ENCODE data around the gene EXOC4. TPM values are rescaled to one million over a fixed set of nuclear protein-coding genes. Genes with fewer than 3 reads are reported as not detected.

Gene EXOC4
- total RNA-seq, 1 donor from 2014 or later = 84.0 TPM

DNA sequence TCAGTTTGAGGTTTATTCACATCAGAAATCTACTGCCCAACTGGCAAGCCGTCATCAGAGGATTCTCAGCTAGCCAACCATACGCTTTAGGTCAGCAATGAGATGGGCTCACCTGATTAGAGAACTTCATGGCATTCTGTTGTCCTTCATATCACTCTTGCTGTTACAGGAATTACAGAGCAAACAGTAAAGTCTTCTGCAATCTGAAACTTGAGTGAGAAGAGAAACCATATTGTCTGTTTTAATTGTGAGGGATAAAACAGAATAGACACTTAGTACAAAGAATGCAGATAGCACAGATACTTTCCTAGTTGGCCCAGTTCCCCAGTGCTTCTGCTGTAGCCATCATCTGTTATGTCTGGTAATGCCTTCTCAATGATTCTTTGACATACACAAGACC, 366.6 kb downstream of the EXOC4 start:
- H3K36me3 ChIP-seq (ENCODE audit: control insufficient read depth, insufficient read depth, low read length) = no peaks in the 10 kb centered on the region
- no peak overlapping the region for H3K4me3 ChIP-seq (ENCODE audit: low read depth, low read length)
- H3K27me3 ChIP-seq (ENCODE audit: control insufficient read depth, insufficient read depth, low read length) = no peaks in the 10 kb centered on the region
- no peak for FAIRE-seq
- DNase-seq (ENCODE audit: low read depth) = no peak
- TF ChIP-seq, protein P1, sequence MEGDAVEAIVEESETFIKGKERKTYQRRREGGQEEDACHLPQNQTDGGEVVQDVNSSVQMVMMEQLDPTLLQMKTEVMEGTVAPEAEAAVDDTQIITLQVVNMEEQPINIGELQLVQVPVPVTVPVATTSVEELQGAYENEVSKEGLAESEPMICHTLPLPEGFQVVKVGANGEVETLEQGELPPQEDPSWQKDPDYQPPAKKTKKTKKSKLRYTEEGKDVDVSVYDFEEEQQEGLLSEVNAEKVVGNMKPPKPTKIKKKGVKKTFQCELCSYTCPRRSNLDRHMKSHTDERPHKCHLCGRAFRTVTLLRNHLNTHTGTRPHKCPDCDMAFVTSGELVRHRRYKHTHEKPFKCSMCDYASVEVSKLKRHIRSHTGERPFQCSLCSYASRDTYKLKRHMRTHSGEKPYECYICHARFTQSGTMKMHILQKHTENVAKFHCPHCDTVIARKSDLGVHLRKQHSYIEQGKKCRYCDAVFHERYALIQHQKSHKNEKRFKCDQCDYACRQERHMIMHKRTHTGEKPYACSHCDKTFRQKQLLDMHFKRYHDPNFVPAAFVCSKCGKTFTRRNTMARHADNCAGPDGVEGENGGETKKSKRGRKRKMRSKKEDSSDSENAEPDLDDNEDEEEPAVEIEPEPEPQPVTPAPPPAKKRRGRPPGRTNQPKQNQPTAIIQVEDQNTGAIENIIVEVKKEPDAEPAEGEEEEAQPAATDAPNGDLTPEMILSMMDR (IDR thresholded peaks at IDR 0.05; ENCODE audit: insufficient read depth, low read length, severe bottlenecking) = no peak

DNA sequence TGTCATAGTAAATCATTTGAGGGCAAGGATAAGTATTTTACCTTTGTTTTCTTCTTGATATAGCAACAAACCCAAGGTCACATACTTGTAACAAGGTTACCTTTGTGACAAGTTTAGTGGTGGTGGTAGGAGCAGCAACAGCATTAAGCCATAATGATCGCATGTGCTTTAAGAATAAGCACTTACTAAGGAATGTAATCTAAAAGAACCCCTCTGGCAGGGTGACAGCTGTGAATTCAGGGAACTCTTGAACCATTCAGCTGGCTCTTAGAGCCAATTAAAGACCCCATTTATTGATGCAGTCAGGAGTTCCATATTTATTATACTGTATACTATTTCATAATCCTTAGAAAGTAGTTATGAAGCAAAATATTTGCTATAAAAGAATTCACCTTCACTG, 370.8 kb downstream of the EXOC4 start:
- Histone ChIP-seq H3K4me3 (ENCODE audit: low read depth, low read length) (no peak overlapping the region), H3K36me3 (ENCODE audit: control insufficient read depth, insufficient read depth, low read length) (no peaks in the 10 kb centered on the region), H3K27me3 (ENCODE audit: control insufficient read depth, insufficient read depth, low read length) (no peaks in the 10 kb centered on the region)
- TF ChIP-seq, protein P1 (IDR thresholded peaks at IDR 0.05; ENCODE audit: insufficient read depth, low read length, severe bottlenecking) = no peak
- no peak for DNase-seq (ENCODE audit: low read depth)
- FAIRE-seq = no peak

DNA sequence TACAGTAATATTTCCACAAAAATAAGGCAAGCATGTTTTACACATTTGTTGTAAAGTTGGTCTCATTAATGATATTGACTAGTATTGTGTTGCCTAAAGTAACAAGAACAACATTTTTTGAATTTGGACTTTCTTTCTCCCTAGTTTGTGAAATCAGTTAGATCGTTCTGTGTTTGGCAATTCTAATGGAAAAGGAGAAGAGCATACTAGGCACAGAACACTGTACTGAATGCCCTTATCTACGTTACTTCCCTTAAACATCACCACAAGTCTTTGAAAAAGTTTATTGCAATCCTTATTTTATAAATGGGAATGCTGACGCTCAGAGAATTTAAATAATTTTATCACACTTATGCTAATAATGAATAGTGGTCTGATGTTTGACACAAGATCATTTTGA, 372.2 kb downstream of the EXOC4 start:
- FAIRE-seq = no peak
- TF ChIP-seq, protein P1 (IDR thresholded peaks at IDR 0.05; ENCODE audit: insufficient read depth, low read length, severe bottlenecking) = no peak

DNA sequence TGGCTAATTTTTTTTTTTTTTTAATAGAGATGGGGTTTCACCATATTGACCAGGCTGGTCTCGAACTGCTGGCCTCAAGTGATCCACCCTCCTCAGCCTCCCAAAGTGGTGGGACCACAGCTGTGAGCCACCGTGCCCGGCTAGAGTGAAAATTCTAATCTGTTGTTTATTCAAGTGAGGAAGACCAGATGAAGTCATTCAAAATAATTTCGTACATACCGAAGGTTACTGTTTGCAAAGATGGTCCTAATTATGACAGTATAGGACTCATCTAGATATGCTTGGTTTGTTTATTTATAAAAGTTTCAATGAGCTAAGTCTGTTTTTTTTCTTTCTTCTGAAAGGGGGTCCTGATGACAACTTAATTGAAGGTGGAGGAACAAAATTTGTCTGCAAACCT, 376.8 kb downstream of the EXOC4 start:
- Histone ChIP-seq H3K27me3 (ENCODE audit: control insufficient read depth, insufficient read depth, low read length) (no peaks in the 10 kb centered on the region), H3K4me3 (ENCODE audit: low read depth, low read length) (no peak overlapping the region), H3K36me3 (ENCODE audit: control insufficient read depth, insufficient read depth, low read length) (no peaks in the 10 kb centered on the region)
- FAIRE-seq (no peak), DNase-seq (ENCODE audit: low read depth) (no peak)
- TF ChIP-seq, protein P1 (IDR thresholded peaks at IDR 0.05; ENCODE audit: insufficient read depth, low read length, severe bottlenecking) = no peak

More for the DNA sequence above, 372.2 kb downstream of the EXOC4 start:
- no peaks in the 10 kb centered on the region for H3K27me3 ChIP-seq (ENCODE audit: control insufficient read depth, insufficient read depth, low read length)
- H3K4me3 ChIP-seq (ENCODE audit: low read depth, low read length) = no peak overlapping the region
- H3K36me3 ChIP-seq (ENCODE audit: control insufficient read depth, insufficient read depth, low read length) = no peaks in the 10 kb centered on the region
- DNase-seq (ENCODE audit: low read depth) = no peak

DNA sequence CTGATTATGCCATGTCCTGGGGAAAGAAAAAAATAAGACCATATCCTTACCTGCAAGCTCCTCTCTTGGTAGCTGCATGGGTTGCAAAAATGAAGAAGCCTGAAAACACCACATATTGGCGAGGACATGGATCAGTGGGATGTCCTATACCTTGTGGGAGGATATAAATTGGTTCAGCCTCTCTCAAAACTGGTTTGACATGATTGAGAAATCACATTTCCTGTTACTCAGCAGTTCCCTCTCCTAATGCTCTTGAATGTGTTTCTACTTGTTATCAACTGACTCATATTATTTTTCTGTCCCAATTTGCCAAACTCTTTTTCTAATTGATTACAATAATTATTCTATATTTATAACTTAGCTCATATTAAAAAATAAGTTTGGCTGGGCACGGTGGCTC, 380.2 kb downstream of the EXOC4 start:
- TF ChIP-seq, protein P1 (IDR thresholded peaks at IDR 0.05; ENCODE audit: insufficient read depth, low read length, severe bottlenecking) = no peak
- Histone ChIP-seq H3K27me3 (ENCODE audit: control insufficient read depth, insufficient read depth, low read length) (no peaks in the 10 kb centered on the region), H3K4me3 (ENCODE audit: low read depth, low read length) (peak overlapping the region; percentile 25), H3K36me3 (ENCODE audit: control insufficient read depth, insufficient read depth, low read length) (no peaks in the 10 kb centered on the region)
- FAIRE-seq (no peak), DNase-seq (ENCODE audit: low read depth) (peak; percentile 96)

DNA sequence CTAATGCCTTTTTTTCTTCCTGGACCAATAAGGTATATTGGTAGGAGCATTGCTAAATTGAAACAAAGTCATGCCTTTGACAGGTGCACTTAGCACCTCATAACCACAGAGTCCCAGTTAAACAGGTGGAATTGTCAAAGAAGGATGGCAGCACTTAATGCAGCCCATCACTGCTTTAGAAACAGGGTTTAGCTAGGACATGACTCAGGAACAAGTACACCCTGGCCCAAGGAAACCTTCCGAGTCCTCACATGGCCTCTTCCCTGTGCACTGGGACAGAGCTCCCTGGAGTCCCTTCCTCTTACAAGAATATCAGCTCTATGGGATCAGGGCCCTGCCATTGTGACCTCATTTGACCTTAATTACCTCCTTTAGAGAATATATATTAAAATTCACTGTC, 382.7 kb downstream of the EXOC4 start:
- FAIRE-seq (no peak), DNase-seq (ENCODE audit: low read depth) (no peak)
- TF ChIP-seq, protein P1 (IDR thresholded peaks at IDR 0.05; ENCODE audit: insufficient read depth, low read length, severe bottlenecking) = no peak
- Histone ChIP-seq H3K36me3 (ENCODE audit: control insufficient read depth, insufficient read depth, low read length) (no peaks in the 10 kb centered on the region), H3K4me3 (ENCODE audit: low read depth, low read length) (no peak overlapping the region), H3K27me3 (ENCODE audit: control insufficient read depth, insufficient read depth, low read length) (no peaks in the 10 kb centered on the region)
